Renal pelvis (tissue), 12 donors: ENCODE results near the gene NXT2. TPM values are rescaled to one million over a fixed set of nuclear protein-coding genes. Genes with fewer than 3 reads are reported as not detected.
"Not testable (repeated sequence)": the region's sequence is repeated elsewhere in the genome, so short reads cannot be mapped to it uniquely, and the experiment has no call there.

Experiments
- DNase-seq: peaks from one replicate; pipeline ENCODE4 v3.0.0-alpha.2; 2013
- long read RNA-seq, 16 experiments: transcript quantifications; one replicate each; lab custom pipeline, GENCODE V29; 2026
- polyA plus RNA-seq, 3 donors: library from polyadenylated mRNA; unstranded; fragments of 120-200 nt; gene quantifications; one replicate each; pipeline ENCODE4 v1.2.1, GENCODE V29; 2013; ENCODE audit not compliant: insufficient read length in 3 of 3

Gene NXT2
- polyA plus RNA-seq: 10 to 100 TPM; 15.2 to 16.2 (median 15.6) TPM
- long read RNA-seq, donor 1, partial matches to known transcripts: 0 of 7 reads
- long read RNA-seq, donor 1, other reads (novel, unspliced or antisense): 0 of 7 reads
- long read RNA-seq, donor 2, transcript NXT2-203 (4 exons, 2,562 nt): major isoform, 5 of 8 reads
- long read RNA-seq, donor 2, partial matches to known transcripts: 0 of 8 reads
- long read RNA-seq, donor 2, other reads (novel, unspliced or antisense): 0 of 8 reads
- long read RNA-seq, donor 3, transcript NXT2-202 (4 exons, 1,085 nt): major isoform, 7 of 10 reads
- long read RNA-seq, donor 3, partial matches to known transcripts: 0 of 10 reads
- long read RNA-seq, donor 3, other reads (novel, unspliced or antisense): 0 of 10 reads
- long read RNA-seq, donor 4, transcript NXT2-203 (4 exons, 2,562 nt): major isoform, 5 of 8 reads
- long read RNA-seq, donor 4, partial matches to known transcripts: 0 of 8 reads
- long read RNA-seq, donor 4, other reads (novel, unspliced or antisense): 0 of 8 reads
- long read RNA-seq, donor 5, transcript NXT2-202 (4 exons, 1,085 nt): major isoform, 6 of 10 reads
- long read RNA-seq, donor 5, partial matches to known transcripts: 0 of 10 reads
- long read RNA-seq, donor 5, other reads (novel, unspliced or antisense): 0 of 10 reads
- long read RNA-seq, donor 6, partial matches to known transcripts: 0 of 5 reads
- long read RNA-seq, donor 6, other reads (novel, unspliced or antisense): 0 of 5 reads
- long read RNA-seq, donor 7, transcript NXT2-202 (4 exons, 1,085 nt): major isoform, 5 of 9 reads
- long read RNA-seq, donor 7, partial matches to known transcripts: 0 of 9 reads
- long read RNA-seq, donor 7, other reads (novel, unspliced or antisense): 0 of 9 reads
- long read RNA-seq, donor 8, partial matches to known transcripts: 0 of 4 reads
- long read RNA-seq, donor 8, other reads (novel, unspliced or antisense): 0 of 4 reads
- long read RNA-seq, donor 9, transcript NXT2-202 (4 exons, 1,085 nt): major isoform, 13 of 19 reads
- long read RNA-seq, donor 9, transcript NXT2-203 (4 exons, 2,562 nt): minor isoform, 6 of 19 reads
- long read RNA-seq, donor 9, partial matches to known transcripts: 0 of 19 reads
- long read RNA-seq, donor 9, other reads (novel, unspliced or antisense): 0 of 19 reads
- long read RNA-seq, donor 10, transcript NXT2-202 (4 exons, 1,085 nt): minor isoform, 6 of 13 reads
- long read RNA-seq, donor 10, transcript NXT2-203 (4 exons, 2,562 nt): major isoform, 7 of 13 reads
- long read RNA-seq, donor 10, partial matches to known transcripts: 0 of 13 reads
- long read RNA-seq, donor 10, other reads (novel, unspliced or antisense): 0 of 13 reads
- long read RNA-seq, donor 11, partial matches to known transcripts: 0 of 5 reads
- long read RNA-seq, donor 11, other reads (novel, unspliced or antisense): 0 of 5 reads
- long read RNA-seq, donor 12, transcript NXT2-202 (4 exons, 1,085 nt): major isoform, 8 of 12 reads
- long read RNA-seq, donor 12, partial matches to known transcripts: 0 of 12 reads
- long read RNA-seq, donor 12, other reads (novel, unspliced or antisense): 0 of 12 reads
- long read RNA-seq, donor 13, partial matches to known transcripts: 0 of 5 reads
- long read RNA-seq, donor 13, other reads (novel, unspliced or antisense): 0 of 5 reads
- long read RNA-seq, donor 14, transcript NXT2-203 (4 exons, 2,562 nt): major isoform, 7 of 12 reads
- long read RNA-seq, donor 14, partial matches to known transcripts: 0 of 12 reads
- long read RNA-seq, donor 14, other reads (novel, unspliced or antisense): 0 of 12 reads
- long read RNA-seq, donor 15, transcript NXT2-203 (4 exons, 2,562 nt): major isoform, 5 of 9 reads
- long read RNA-seq, donor 15, partial matches to known transcripts: 0 of 9 reads
- long read RNA-seq, donor 15, other reads (novel, unspliced or antisense): 0 of 9 reads
- long read RNA-seq, donor 16, transcript NXT2-202 (4 exons, 1,085 nt): major isoform, 7 of 12 reads
- long read RNA-seq, donor 16, transcript NXT2-203 (4 exons, 2,562 nt): minor isoform, 5 of 12 reads
- long read RNA-seq, donor 16, partial matches to known transcripts: 0 of 12 reads
- long read RNA-seq, donor 16, other reads (novel, unspliced or antisense): 0 of 12 reads

DNA sequence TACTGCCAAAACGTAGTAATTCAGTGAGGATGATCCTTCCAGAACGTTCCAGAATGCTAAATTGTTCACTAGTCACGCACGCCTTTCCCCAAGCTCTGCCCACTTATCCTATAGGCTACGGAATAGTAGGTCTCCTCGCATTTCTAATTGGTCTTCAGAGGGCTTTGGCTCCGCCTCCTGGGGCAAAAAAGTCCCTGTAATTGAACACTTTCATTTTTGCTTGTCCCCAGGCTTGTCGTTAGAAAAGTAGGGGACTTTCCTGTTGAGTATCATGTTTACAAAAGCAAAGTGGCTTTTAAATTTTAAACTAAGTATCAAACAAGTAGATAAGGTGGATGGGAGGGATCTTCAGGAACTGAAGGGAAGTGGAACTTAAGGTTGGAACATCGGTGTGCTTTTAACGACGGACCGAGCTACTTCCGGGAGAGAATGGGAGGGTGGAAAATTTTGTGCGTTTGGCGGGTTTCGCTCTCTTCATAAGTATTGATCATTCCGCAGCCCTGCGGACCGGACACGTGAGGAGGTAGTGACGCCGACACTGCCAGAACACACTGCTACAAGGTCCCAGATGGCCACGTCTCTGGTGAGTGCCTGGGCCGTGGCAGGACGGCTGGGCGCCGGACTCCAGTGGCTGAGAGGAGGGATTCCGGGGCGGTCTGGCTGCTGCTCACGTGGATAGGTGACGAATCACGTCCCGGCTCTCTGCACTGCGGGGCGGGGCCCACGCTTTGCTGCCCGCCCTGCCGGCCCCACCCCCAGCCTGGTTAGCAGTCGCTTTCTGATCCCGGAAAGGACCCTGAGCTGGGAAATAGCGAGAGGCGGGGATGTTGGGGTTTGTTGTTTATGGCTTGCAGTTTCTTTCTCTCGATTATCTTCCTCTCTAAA, at the start of gene NXT2:
Gene NXT2, plus strand, starts transcription at position 406 of the 885 bp plus-strand sequence. Its CDS starts 163 bp downstream, at position 569.
- DNase-seq: peak; percentile 90

DNA sequence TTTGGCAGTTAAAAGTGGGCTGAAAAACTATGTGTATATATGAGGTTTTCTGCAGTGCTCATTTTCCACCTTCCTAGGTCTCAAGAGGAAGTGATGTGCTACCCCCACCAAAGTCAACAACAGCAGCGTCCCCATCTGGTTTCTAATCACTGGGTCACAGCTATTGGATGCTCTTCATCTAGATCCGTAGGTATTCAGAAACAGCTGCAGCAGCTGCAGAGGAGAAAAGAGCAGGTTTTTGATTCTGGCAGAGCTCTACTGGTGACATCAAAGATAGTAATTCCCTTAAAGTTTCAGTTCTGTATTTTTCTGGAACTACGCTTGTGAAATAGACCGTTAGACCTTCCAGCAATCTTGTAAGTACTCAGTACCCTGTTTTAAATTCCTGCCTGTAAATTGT, 49.0 kb upstream of the NXT2 start:
- DNase-seq: no peak

DNA sequence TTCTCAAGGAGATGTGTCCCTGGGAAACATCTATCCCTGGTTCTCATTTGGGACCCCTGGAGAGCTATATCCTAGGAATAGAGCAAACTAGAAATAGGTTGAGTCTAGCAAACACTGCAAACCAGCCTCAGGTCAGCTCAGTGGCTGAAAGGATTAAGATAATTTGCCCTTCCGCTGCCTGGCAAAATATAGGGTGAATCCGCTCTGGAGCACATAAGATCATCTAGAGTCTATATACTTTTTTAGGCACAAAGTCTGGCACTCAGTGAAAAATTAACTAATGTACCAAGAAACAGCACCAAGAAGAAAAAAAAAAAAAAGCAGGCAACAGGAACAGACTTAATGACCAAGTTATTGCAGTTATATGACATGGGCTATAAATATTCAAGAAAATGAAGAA, 47.5 kb upstream of the NXT2 start:
- no peak for DNase-seq

GRCh38 chrX:109498434-109498833, 38.2 kb upstream of the NXT2 start:
- DNase-seq: no peak

GRCh38 chrX:109501176-109501575, 35.5 kb upstream of the NXT2 start:
- no peak for DNase-seq

DNA sequence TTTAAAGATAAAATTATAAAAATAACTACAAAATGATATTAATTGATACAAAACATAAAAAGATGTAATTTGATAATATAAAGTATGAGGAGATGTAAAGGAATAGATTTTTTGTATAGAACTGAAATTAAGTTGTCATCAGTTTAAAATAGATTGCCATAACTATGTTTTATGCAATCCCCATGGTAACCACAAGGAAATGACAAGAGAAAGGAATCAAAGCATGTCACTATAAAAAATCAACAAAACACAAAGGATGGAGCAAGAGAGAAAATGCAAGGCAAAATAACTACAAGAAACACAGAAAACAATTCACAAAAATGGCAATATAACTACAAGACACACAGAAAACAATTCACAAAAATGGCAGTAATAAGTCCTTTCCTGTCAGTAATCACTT, 27.7 kb upstream of the NXT2 start:
- DNase-seq: no peak

DNA sequence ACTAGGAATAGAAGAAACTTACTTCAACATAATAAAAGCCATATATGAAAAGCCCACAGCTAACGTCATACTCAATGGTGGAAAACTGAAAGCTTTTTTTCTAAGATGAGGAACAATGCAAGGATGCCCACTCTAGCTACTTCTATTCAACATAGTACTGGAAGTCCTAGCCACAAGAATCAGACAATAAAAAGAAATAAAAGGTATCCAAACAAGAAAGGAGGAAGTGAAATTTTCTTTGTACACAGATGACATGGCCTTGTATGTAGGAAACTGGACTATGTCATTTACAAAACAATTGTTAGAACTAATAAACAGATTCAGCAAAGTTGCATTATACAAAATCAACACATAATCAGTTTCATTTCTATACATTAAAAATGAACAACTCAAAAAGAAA, 25.5 kb upstream of the NXT2 start:
- no peak for DNase-seq

GRCh38 chrX:109519001-109519400, 17.6 kb upstream of the NXT2 start:
- no peak for DNase-seq

- no peak for DNase-seq
Observed at GRCh38 chrX:109533005-109533404, 3.6 kb upstream of the NXT2 start.

GRCh38 chrX:109533631-109534030, 3.0 kb upstream of the NXT2 start:
- no peak for DNase-seq

DNA sequence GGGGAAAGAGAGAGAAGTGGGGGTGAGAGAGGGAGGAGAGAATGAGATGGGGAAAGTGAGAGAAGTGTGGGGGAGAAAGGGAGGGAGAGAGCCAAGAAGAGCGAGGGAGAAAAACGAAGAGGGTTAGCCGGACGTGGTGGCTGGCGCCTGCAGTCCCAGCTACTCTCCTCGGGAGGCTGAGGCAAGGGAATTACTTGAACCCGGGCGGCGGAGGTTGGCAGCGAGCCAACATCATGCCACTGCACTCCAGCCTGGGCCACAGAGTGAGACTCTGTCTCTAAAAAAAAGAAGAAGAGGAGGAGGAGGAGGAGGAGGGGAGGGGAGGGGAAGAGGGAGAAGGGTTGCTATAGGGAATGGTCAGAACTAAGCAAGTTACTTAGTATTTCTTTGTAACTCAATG, 1.7 kb upstream of the NXT2 start:
- no peak for DNase-seq

GRCh38 chrX:109535578-109535977, 1.1 kb upstream of the NXT2 start:
- DNase-seq: no peak

DNA sequence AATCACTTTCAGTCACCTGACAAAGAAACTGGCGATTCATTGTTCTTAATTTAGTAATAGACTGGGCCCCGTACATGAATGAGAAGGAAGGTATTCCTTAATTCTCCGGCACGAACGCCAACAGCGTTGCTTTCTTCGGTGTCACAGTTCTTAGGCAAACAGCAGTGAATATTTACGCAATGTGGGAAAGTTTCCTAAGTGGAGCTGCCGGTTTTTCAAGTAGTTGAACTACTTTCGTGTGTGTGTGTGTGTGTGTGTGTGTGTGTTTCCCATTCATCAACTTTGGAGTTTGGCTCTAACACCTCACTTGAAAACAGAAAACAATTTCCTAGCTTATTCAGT, 651 bp downstream of the NXT2 start:
- DNase-seq: no peak

- DNase-seq: not testable (repeated sequence)
Observed at GRCh38 chrX:109539007-109539406, 2.4 kb downstream of the NXT2 start.

DNA sequence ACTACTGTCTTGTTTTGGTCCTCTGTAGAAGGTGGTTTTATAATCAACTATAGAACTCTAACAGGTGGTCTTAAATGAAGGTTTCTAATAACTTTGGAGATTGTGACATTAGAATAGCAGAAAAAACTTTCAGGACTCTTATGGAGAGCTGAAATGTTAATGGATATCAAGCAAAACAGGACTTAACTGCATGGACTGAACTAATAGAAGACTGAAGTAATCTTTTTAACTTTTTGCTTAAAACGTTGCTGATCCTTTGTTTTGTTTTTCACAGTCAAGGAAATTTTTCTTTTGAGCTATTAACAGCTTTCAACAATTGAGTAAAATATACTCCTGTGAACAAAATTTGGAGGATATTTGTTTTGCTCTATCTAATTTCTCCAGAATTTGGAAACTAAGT, 17.2 kb downstream of the NXT2 start:
- no peak for DNase-seq

DNA sequence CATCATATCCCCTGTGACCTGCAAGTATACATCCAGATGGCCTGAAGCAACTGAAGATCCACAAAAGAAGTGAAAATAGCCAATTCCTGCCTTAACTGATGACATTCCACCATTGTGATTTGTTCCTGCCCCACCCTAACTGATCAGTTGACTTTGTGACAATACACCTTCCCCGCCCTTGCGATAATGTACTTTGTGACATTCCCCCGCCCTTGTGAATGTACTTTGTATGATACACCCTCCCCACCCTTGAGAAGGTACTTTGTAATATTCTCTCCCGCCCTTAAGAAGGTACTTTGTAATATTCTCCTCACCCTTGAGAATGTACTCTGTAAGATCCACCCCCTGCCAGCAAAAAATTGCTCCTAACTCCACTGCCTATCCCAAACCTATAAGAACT, 39.4 kb downstream of the NXT2 start:
- DNase-seq: not testable (repeated sequence)

DNA sequence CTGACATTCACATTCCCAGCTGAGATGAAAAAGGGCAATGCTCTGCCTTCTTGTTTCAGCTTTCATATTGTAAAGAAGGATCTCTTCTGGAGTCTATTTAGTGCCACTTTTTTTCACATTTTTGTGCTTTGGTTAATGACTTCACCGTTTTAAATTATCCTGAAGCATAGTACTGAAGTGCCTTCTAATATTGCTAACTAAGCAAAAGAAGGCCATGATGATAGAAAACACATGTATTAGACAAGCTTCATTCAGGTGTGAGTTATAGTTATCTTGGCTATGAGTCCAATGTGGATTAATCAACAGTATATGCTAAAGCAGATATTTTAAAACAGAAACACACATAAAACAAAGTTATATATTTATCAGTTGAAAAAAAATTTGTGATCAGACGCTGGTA, 40.4 kb downstream of the NXT2 start:
- DNase-seq: no peak

GRCh38 chrX:109578916-109579315, 42.3 kb downstream of the NXT2 start:
- no peak for DNase-seq

DNA sequence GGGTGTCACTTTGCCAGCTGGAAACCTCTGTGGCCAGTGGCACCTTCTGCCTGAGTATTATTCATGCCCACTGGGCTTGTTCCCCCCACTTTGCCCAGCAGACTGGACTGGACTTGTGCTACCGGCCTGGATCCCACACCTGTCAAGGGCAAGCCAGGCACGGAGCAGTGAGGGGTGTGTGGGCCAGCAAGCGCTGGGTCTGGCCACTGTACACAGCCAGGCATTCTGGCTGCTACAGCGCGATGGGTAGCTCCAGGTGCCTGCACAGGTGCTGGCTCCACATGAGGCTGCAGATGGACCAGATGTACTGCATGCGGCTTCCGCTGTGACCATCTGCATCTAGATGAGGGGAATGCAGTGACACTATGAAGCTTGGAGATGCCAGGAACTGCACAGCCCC, 48.8 kb downstream of the NXT2 start:
- no peak for DNase-seq
